Airway epithelial cell (primary cell): ENCODE results near the gene IL33. TPM values are rescaled to one million over a fixed set of nuclear protein-coding genes. Genes with fewer than 3 reads are reported as not detected.

ENCODE experiments used
- total RNA-seq: library from RNA; depleted of rRNA; stranded (reverse); fragments of >200 nt; gene quantifications from 2 replicates; pipeline ENCODE4 v1.2.3, GENCODE V29; 2015

IL33 gene
- 13.2 and 17.4 TPM in 2 replicates for total RNA-seq

GRCh38 chr9:6215562-6215961, at the start of gene IL33:
TSS of gene IL33 (plus strand) at chr9:6215807. CDS start at chr9:6241695, 25,888 bp downstream.

Other genes starting within 250 kb of the IL33 start
- 11.1 and 17.4 TPM in 2 replicates for gene RANBP6, start 200.2 kb upstream of the IL33 start, total RNA-seq
- not detected in 2 replicates for gene TPD52L3, start 112.6 kb downstream of the IL33 start, total RNA-seq
- gene UHRF2, start 197.4 kb downstream of the IL33 start, total RNA-seq = 26.7 and 34.3 TPM in 2 replicates